ENCODE data around the gene ARSA. TPM values are rescaled to one million over a fixed set of nuclear protein-coding genes. Genes with fewer than 3 reads are reported as not detected.

The ARSA gene
- polyA plus RNA-seq, 1 donor (not counting 4 experiments of a cell fraction or from before 2014, with no cell fraction given): 12.1 TPM

- TF ChIP-seq, protein P1, sequence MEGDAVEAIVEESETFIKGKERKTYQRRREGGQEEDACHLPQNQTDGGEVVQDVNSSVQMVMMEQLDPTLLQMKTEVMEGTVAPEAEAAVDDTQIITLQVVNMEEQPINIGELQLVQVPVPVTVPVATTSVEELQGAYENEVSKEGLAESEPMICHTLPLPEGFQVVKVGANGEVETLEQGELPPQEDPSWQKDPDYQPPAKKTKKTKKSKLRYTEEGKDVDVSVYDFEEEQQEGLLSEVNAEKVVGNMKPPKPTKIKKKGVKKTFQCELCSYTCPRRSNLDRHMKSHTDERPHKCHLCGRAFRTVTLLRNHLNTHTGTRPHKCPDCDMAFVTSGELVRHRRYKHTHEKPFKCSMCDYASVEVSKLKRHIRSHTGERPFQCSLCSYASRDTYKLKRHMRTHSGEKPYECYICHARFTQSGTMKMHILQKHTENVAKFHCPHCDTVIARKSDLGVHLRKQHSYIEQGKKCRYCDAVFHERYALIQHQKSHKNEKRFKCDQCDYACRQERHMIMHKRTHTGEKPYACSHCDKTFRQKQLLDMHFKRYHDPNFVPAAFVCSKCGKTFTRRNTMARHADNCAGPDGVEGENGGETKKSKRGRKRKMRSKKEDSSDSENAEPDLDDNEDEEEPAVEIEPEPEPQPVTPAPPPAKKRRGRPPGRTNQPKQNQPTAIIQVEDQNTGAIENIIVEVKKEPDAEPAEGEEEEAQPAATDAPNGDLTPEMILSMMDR (optimal IDR thresholded peaks at IDR 0.05 in 1 of 3, IDR thresholded peaks at IDR 0.05 in 1 of 3, conservative IDR thresholded peaks at IDR 0.05 in 1 of 3; ENCODE audit: extremely low read depth in 1 of 3, insufficient read depth in 2 of 3, low read length in 3 of 3): no peak
- TF ChIP-seq EZH2 (IDR thresholded peaks at IDR 0.05; ENCODE audit: low read length): no peak
- H3K36me3 ChIP-seq (ENCODE audit: control insufficient read depth in 2 of 2, extremely low read depth in 1 of 2, insufficient read depth in 2 of 2, low read length in 2 of 2): peaks cover 0 to 9% of the 10 kb centered on the region in 2 experiments
- no peaks in the 10 kb centered on the region for H3K9me3 ChIP-seq (ENCODE audit: control insufficient read depth, low read depth, low read length)
- FAIRE-seq (no peak), DNase-seq (ENCODE audit: low read depth, low spot score) (no peak)
- peaks cover 11% of the 10 kb centered on the region for H3K79me2 ChIP-seq (ENCODE audit: control insufficient read depth, insufficient read depth, low read length)
- H3K4me2 ChIP-seq (ENCODE audit: control insufficient read depth, extremely low read depth, insufficient read depth, low read depth, low read length): peak overlapping the region; percentile 76
- H3K27ac ChIP-seq (ENCODE audit: control insufficient read depth, insufficient read depth, low read length): no peak overlapping the region
- no peak overlapping the region for H2AFZ ChIP-seq (ENCODE audit: control insufficient read depth, low read length)
- peaks cover 34% of the 10 kb centered on the region for H3K4me1 ChIP-seq (ENCODE audit: control insufficient read depth, extremely low read depth, insufficient read depth, low read length)
- no peak overlapping the region for H3K4me3 ChIP-seq (ENCODE audit: control insufficient read depth in 2 of 3, extremely low read depth in 1 of 3, insufficient read depth in 2 of 3, low read depth in 1 of 3, low read length in 3 of 3)
- no peaks in the 10 kb centered on the region for H3K27me3 ChIP-seq (ENCODE audit: control insufficient read depth, extremely low read depth, insufficient read depth, low read length)
- dilution Hi-C loops (cut with MboI; ENCODE audit: extremely low pct_ligation_motif_present, low sequenced_read_pairs): no loop called here
- H3K9ac ChIP-seq (ENCODE audit: control insufficient read depth, extremely low read depth, insufficient read depth, low read length): no peak overlapping the region
- H4K20me1 ChIP-seq (ENCODE audit: control insufficient read depth, extremely low read depth, insufficient read depth, low read length): no peaks in the 10 kb centered on the region
- H3K9me1 ChIP-seq (ENCODE audit: control insufficient read depth, extremely low read depth, insufficient read depth, low read length): no peaks in the 10 kb centered on the region
Observed at GRCh38 chr22:50626314-50626849, 1.6 kb downstream of the ARSA start.

- no peak for TF ChIP-seq EZH2 (IDR thresholded peaks at IDR 0.05; ENCODE audit: low read length)
- TF ChIP-seq, protein P1 (optimal IDR thresholded peaks at IDR 0.05 in 1 of 3, IDR thresholded peaks at IDR 0.05 in 1 of 3, conservative IDR thresholded peaks at IDR 0.05 in 1 of 3; ENCODE audit: extremely low read depth in 1 of 3, insufficient read depth in 2 of 3, low read length in 3 of 3): peak in 1 of 3 experiments; percentile 7
- Histone ChIP-seq H3K27ac (ENCODE audit: control insufficient read depth, insufficient read depth, low read length) (no peak overlapping the region), H3K4me2 (ENCODE audit: control insufficient read depth, extremely low read depth, insufficient read depth, low read depth, low read length) (no peak overlapping the region), H3K9me3 (ENCODE audit: control insufficient read depth, low read depth, low read length) (no peaks in the 10 kb centered on the region), H3K4me1 (ENCODE audit: control insufficient read depth, extremely low read depth, insufficient read depth, low read length) (peaks cover 40% of the 10 kb centered on the region), H4K20me1 (ENCODE audit: control insufficient read depth, extremely low read depth, insufficient read depth, low read length) (no peaks in the 10 kb centered on the region), H3K79me2 (ENCODE audit: control insufficient read depth, insufficient read depth, low read length) (peaks cover 11% of the 10 kb centered on the region), H3K27me3 (ENCODE audit: control insufficient read depth, extremely low read depth, insufficient read depth, low read length) (no peaks in the 10 kb centered on the region), H2AFZ (ENCODE audit: control insufficient read depth, low read length) (no peak overlapping the region), H3K36me3 (ENCODE audit: control insufficient read depth in 2 of 2, extremely low read depth in 1 of 2, insufficient read depth in 2 of 2, low read length in 2 of 2) (peaks cover 0 to 9% of the 10 kb centered on the region in 2 experiments), H3K9me1 (ENCODE audit: control insufficient read depth, extremely low read depth, insufficient read depth, low read length) (no peaks in the 10 kb centered on the region), H3K4me3 (ENCODE audit: control insufficient read depth in 2 of 3, extremely low read depth in 1 of 3, insufficient read depth in 2 of 3, low read depth in 1 of 3, low read length in 3 of 3) (no peak overlapping the region), H3K9ac (ENCODE audit: control insufficient read depth, extremely low read depth, insufficient read depth, low read length) (no peak overlapping the region)
- dilution Hi-C loops (cut with MboI; ENCODE audit: extremely low pct_ligation_motif_present, low sequenced_read_pairs): no loop called here
- no peak for FAIRE-seq
- no peak for DNase-seq (ENCODE audit: low read depth, low spot score)
Observed at GRCh38 chr22:50625568-50626313, 2.2 kb downstream of the ARSA start.

Measured in keratinocyte (primary cell).